Limb (tissue), 2 donors: ENCODE results near the gene CD300A.
"Not testable (repeated sequence)": the region's sequence is repeated elsewhere in the genome, so short reads cannot be mapped to it uniquely, and the experiment has no call there.

ENCODE experiments used
- DNase-seq, 2 donors: peaks; one replicate each; pipeline ENCODE4 v3.0.0-alpha.2; 2016; ENCODE audit errors: extremely low spot score in 2 of 2

The CD300A gene

DNA sequence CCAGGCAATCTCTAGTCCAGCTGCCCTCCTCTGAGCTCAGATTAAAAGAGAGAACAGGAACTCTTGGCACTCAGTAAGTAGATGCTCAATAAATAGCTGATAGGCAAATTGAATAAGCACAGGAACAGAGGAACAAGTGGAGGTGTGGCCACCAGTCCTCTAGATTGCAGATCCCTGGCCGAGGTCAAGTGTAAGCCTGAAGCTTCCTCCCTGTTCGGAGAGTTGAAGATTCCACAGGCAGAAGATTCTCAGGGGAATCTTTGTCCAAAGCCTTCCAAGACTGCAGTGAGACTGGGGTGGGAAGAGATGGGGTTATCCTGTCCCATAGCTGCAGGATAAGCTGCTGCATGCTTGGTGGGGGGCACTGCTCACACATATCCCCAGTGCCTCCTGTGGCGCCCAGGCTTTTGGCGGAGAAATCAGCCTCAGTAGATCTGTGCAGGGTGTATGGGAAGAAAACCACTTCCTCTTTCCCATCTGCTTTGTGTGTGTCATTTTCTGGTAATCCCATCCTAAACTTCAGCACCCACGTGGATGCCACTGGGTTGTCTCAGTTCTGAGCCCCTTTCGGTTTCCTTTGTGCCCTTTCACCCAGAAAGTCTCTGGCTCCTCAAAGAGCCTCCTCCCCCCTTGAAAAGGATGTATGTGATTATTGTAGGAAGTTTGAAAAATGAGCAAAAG lies 12.1 kb downstream of the CD300A start:
- DNase-seq: no peak

DNA sequence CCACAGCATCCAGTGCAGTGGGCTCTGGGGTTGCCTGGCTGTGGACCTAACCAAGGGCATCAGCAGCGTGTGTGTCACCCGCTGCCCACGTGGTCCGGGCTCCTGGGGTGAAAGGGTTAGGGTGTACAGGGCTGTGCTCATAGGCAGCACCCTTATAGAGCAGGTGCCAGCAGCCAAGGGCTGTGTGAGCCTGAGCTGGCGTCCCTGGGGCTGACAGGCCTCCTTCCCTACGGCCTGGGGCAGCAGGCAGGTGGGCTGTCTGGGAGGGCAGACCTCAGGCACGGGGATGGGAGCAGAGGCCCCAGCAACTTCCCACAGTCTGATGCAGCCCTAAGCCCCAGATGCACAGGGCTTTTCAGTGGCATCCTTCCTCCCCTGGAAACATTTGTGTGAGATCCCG lies 13.9 kb downstream of the CD300A start:
- DNase-seq: no peak

GRCh38 chr17:74481621-74482020 lies 15.2 kb downstream of the CD300A start:
- DNase-seq: no peak

DNA sequence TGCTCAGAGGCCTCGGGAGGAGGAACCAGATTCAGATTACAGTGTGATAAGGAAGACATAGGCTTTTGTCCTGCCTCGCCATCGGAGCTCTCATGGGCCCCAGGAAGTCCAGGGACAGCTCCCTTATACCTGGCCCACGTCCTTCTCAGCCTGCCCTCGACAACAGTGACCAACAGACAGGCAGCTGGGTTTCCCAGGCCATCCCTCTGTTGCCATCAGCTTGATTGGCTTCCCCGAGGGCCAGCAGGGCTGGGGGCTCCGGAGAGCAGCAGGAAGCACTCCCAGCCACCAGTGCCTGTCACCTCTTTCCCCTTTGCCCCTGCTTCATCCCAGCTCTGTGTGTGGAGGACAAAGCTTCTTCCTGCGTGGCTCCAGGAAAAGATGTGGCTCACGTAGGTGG lies 17.6 kb downstream of the CD300A start:
- no peak for DNase-seq

GRCh38 chr17:74485022-74485743 lies 18.7 kb downstream of the CD300A start:
- no peak for DNase-seq

DNA sequence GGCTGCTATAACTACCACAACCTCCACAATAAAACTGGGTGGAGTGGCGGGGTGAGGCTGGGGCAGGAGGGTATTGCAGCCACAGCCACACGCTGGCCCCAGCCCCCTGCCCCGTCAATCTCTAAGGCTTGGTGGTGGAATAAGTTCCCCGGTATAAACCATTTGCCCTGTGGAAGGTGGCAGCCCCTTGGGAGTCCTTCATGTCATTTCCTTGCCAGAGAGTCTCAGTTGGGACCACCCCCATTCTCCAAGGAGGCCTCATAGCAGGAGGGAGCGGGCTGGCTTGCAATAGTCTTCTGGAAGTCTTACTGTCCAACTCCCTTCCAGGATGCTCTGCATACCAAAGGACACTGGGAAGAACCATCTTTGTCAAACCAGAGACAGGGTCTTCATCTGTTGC lies 19.4 kb downstream of the CD300A start:
- DNase-seq: no peak

GRCh38 chr17:74488276-74488675 lies 21.8 kb downstream of the CD300A start:
- not testable (repeated sequence) for DNase-seq

DNA sequence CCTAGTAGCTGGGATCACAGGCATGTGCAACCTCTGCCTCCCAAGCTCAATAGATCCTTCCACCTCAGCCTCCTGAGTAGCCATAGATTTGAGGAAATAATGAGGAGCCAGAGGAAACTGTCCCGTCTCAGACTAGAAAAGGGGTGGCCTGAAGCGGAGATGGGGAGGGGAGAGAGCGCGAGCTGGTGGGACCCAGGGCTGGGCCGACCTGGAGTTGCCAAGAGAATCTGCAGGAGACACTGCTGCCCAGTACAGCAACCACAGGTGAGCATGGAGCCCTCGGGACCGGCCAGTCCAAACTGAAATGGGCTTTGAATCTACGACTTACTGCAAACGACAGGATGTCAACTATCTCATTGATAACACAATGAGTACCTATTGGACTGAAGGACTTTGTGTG lies 24.3 kb downstream of the CD300A start:
- no peak for DNase-seq

- DNase-seq: no peak
These were observed 25.2 kb downstream of the CD300A start for GRCh38 chr17:74491626-74492025.

DNA sequence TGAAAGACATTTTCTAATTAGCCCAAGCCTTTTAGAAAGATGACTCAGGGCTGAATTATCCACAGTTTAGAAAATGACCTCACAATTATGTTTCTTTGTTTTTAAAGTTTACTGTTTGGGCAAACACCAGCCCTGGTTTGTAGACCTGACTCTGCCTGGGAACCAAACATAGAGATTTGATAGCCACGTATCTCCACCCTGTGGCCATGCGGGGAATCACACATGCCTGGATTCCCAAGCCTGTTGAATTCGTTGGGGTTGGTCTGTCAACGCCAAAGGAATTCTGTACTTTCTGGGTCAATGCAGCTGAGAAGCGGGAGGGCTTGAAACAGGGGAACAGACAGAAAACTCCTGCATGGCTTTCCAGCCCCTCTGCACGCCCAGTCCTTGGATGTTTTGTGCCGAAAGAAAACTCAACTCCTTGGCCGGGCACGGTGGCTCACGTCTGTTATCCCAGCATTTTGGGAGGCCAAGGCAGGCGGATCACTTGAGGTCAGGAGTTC lies 26.9 kb downstream of the CD300A start:
- DNase-seq: peak; percentile 60 to 80

DNA sequence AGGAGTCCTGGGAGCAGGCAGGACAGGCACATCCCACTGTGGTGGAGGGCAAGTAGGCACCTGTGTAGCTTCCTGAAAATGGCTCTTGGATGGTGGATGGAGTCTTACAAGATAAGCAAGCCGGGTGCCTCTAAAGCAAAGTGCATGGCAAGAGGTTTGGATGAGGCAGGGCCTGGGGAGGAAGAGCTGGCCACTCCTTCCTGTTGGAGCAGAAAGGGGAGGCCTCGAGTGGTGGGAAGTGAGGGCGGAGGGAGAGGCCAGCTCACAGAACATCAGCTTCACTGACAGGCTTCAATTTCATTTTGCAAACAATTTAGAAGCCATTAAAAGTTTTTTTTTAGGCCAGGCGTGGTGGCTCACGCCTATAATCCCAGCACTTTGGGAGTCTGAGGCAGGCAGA lies 31.0 kb downstream of the CD300A start:
- DNase-seq: no peak

DNA sequence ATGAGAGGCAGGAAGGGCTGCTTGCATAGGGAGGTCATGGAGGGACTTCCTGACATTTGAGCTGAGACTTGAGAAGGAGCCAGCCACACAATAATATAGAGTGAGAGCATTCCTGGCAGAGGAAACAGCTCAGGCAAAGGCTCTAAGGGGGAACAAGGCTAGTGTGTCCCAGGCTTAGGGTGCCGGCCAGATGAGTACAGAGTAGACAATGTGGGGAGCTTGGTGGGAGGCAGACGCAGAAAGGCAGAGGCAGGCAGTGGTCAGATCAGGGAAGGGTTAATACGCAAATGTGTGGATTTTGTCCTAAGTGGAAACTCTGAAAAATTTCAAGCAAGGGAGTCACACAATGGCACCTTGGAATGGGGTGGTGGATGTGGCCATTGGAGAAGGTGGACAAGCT lies 33.6 kb downstream of the CD300A start:
- DNase-seq: no peak

- no peak for DNase-seq
These were observed 36.4 kb downstream of the CD300A start for GRCh38 chr17:74502861-74503260.

- not testable (repeated sequence) for DNase-seq
These were observed 37.5 kb downstream of the CD300A start for GRCh38 chr17:74503949-74504348.

- no peak for DNase-seq
These were observed 41.7 kb downstream of the CD300A start for GRCh38 chr17:74508156-74508555.

GRCh38 chr17:74512036-74512435 lies 45.6 kb downstream of the CD300A start:
- no peak for DNase-seq

DNA sequence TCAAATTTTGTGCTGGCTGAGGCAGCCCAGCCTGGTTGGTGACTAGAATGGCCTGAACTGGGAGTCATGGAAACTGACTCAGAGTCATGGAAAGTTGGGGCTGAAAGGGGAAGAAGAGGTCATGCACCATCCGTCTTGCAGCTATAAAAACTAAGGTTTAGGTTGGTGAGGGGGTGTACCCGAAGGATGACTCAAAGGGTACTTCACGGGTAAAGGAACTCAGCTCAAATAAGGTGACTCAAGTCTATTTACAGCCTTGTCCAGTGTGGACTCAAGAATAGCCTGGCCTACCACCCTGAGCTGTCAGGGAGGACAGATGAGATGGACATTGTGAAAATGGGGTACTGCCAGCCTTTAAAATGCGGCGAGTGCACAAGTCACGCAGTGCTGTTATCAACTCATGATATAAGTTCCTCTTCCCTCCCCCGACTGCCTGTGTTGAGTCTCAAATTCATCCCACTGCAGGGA lies 46.2 kb downstream of the CD300A start:
- DNase-seq: no peak

DNA sequence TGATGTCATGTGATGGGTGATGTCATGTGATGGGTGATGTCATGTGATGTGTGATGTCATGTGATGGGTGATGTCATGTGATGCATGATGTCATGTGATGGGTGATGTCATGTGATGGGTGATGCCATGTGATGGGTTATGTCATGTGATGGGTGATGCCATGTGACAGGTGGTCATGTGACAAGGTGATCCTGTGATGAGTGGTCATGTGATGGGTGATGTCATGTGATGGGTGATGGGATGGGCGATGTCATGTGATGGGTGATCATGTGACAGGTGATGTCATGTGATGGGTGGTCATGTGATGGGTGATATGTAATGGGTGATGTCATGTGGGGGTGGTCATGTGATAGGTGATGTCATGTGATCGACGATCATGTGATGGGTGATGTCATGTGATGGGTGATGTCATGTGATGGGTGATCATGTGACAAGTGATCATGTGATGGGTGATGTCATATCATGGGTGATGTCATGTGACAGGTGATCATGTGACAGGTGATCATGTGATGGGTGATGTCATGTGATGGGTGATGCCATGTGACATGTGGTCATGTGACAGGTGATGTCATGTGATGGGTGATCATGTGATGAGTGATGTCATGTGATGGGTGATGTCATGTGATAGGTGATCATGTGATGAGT lies 47.7 kb downstream of the CD300A start:
- DNase-seq: peak in 1 of 2 donors; percentile 49

DNA sequence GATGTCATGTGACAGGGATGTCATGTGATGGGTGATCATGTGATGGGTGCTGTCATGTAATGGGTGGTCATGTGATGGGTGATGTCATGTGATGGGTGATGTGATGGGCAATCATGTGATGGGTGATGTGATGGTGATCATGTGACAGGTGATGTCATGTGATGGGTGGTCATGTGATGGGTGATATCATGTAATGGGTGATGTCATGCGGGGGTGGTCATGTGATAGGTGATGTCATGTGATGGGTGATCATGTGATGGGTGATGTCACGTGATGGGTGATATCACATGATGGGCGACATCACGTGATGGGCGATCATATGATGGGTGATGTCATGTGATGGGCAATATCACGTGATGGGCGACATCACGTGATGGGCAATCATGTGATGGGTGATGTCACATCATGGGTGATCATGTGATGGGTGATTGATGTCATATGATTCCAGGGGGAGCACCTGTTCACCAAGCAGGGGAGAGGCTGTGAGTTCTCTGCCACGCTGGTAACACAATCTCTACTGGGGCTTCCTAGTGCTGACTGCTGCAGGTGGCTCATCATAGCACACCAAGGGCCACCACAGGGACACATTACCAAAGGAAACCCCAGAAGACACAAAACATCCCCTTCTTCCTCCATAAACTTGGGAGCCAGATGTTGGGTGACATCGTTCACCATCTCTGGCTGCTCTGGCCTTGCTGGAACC lies 48.3 kb downstream of the CD300A start:
- no peak for DNase-seq

GRCh38 chr17:74515941-74516340 lies 49.5 kb downstream of the CD300A start:
- no peak for DNase-seq

- DNase-seq: no peak
These were observed 50.3 kb downstream of the CD300A start for GRCh38 chr17:74516561-74517328.
